ENCODE data around the gene AP1S1. TPM values are rescaled to one million over a fixed set of nuclear protein-coding genes. Genes with fewer than 3 reads are reported as not detected.

AP1S1 gene
- total and polyA plus RNA-seq, 2 donors (not counting 3 experiments of a cell fraction or from before 2014, with no cell fraction given), result 93.3 to 106 TPM

DNA sequence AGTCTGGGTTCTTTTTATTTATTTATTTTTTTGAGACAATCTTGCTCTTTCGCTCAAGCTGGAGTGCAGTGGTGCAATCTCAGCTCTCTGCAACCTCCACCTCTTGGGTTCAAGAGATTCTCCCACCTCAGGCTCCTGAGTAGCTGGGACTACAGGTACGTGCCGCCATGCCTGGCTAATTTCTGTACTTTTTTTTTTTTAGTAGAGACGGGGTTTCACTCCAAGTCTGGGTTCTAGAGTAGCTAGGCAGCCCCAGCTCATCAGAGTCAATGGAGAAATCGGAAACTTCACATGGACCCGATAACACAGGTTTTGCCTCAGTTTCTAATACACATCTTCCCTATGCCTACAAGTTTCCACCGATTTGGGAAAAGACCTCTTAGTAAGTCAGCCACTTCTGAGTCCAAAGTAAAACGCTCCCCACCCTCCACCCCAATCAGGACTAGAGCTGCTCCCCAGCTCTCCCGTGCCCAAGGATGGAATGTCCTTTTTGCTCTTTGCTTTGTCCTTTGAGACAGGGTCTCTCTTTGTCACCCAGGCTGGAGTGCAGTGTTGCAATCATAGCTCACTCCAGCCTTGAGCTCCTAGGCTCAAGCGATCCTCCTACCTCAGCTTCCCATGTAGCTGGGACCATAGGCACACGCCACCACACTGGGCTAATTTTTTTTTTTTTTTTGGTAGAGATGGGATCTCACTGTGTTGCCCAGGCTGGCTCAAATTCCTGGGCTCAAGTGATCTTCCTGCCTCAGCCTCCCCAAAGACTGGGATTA, 31.2 kb upstream of the AP1S1 start:
- no TSS peak for BruUV-seq (replicated peaks)
- Histone ChIP-seq H3K79me2 (ENCODE audit: control insufficient read depth, insufficient read depth, low read length) (peaks cover 31% of the 10 kb centered on the region), H3K27ac (ENCODE audit: insufficient read depth, low read depth, low read length) (peak overlapping the region; percentile 83), H3K4me1 (ENCODE audit: control insufficient read depth, extremely low read depth, insufficient read depth, low read length) (peaks cover 64% of the 10 kb centered on the region), H4K20me1 (replicated peaks; ENCODE audit: control insufficient read depth, extremely low read depth, insufficient read depth, low read length) (no peaks in the 10 kb centered on the region), H3K4me3 (replicated peaks in 1 of 3; ENCODE audit: insufficient read depth in 1 of 3, low read depth in 1 of 3, low read length in 3 of 3) (no peak overlapping the region), H3K36me3 (ENCODE audit: control insufficient read depth in 2 of 2, extremely low read depth in 1 of 2, insufficient read depth in 2 of 2, low read length in 2 of 2) (peaks cover 3 to 4% of the 10 kb centered on the region in 2 experiments), H2AFZ (ENCODE audit: low read depth, low read length) (no peak overlapping the region), H3K27me3 (ENCODE audit: control insufficient read depth in 2 of 2, insufficient read depth in 2 of 2, low read length in 2 of 2) (no peaks in the 10 kb centered on the region), H3K9ac (replicated peaks; ENCODE audit: extremely low read depth, insufficient read depth, low read length) (peak overlapping the region; percentile 100), H3K9me1 (replicated peaks; ENCODE audit: control insufficient read depth, extremely low read depth, insufficient read depth, low read length) (no peaks in the 10 kb centered on the region), H3K4me2 (ENCODE audit: insufficient read depth, low read length) (peak overlapping the region; percentile 82), H3K9me3 (replicated peaks; ENCODE audit: control insufficient read depth, insufficient read depth, low read length) (no peaks in the 10 kb centered on the region)
- FAIRE-seq, result peak; percentile 42
- DNase-seq (ENCODE audit: low read depth, low spot score), result no peak
- dilution Hi-C loops (cut with MboI; ENCODE audit: extremely low pct_ligation_motif_present, low sequenced_read_pairs) (no loop called here), intact Hi-C loops (cut with micrococcal nuclease) (loop anchor here (1.0 to 10.0 kb wide), 3 partner anchors 11 to 1018 kb away; partner anchors contain the start of genes AP4M1 and MCM7)
- ChIA-PET POLR2A (interaction anchor here (1.1 to 3.9 kb wide), 8 partner anchors 9 to 36 kb away, joined by 3 to 49 read pairs (median 10); no protein-coding TSS in a partner anchor), CTCF (interaction anchor here (0.7 to 3.5 kb wide), 7 partner anchors 10 to 46 kb away, joined by 3 to 25 read pairs (median 8); no protein-coding TSS in a partner anchor)
- no peak for TF ChIP-seq CTCF (IDR thresholded peaks at IDR 0.05; ENCODE audit: extremely low read depth in 1 of 2, insufficient read depth in 1 of 2, low read depth in 1 of 2, low read length in 2 of 2)
- TF ChIP-seq, protein P1, sequence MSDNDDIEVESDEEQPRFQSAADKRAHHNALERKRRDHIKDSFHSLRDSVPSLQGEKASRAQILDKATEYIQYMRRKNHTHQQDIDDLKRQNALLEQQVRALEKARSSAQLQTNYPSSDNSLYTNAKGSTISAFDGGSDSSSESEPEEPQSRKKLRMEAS (IDR thresholded peaks at IDR 0.05; ENCODE audit: insufficient read depth, insufficient read length), result no peak
- peak; percentile 3 for TF ChIP-seq POLR2AphosphoS5 (IDR thresholded peaks at IDR 0.05; ENCODE audit: insufficient read depth, low read depth, low read length)
- TF ChIP-seq FOS (IDR thresholded peaks at IDR 0.05; ENCODE audit: borderline replicate concordance, insufficient read depth, low read length), result no peak
- TF ChIP-seq MYC (IDR thresholded peaks at IDR 0.05; ENCODE audit: low read depth, low read length), result no peak
- TF ChIP-seq EZH2 (IDR thresholded peaks at IDR 0.05; ENCODE audit: borderline replicate concordance, low read depth, low read length, severe bottlenecking), result no peak

Measured in endothelial cell of umbilical vein (primary cell).